SK-MEL-5 (cell line): ENCODE measurements around the gene NR2E3. TPM values are rescaled to one million over a fixed set of nuclear protein-coding genes. Genes with fewer than 3 reads are reported as not detected.

Experiments
- DNase-seq: peaks from one replicate; pipeline ENCODE4 v3.0.0-alpha.2; 2016; ENCODE audit warnings: low read depth, low spot score
- in situ Hi-C: cut with HindIII; loops from 2 replicates; pipeline ENCODE4 v1.10.0; 2016; ENCODE audit warnings: low sequenced_read_pairs, high pct_unique_total_duplicates, low pct_unique_long_range_greater_than_20kb
- total RNA-seq: library from RNA; depleted of rRNA; stranded (reverse); fragments of >200 nt; shearing (Covaris generic); gene quantifications from 2 replicates; pipeline ENCODE4 v1.2.3, GENCODE V29; 2014

NR2E3 gene
- total RNA-seq, 1 experiment from 2014 or later, result not detected

DNA sequence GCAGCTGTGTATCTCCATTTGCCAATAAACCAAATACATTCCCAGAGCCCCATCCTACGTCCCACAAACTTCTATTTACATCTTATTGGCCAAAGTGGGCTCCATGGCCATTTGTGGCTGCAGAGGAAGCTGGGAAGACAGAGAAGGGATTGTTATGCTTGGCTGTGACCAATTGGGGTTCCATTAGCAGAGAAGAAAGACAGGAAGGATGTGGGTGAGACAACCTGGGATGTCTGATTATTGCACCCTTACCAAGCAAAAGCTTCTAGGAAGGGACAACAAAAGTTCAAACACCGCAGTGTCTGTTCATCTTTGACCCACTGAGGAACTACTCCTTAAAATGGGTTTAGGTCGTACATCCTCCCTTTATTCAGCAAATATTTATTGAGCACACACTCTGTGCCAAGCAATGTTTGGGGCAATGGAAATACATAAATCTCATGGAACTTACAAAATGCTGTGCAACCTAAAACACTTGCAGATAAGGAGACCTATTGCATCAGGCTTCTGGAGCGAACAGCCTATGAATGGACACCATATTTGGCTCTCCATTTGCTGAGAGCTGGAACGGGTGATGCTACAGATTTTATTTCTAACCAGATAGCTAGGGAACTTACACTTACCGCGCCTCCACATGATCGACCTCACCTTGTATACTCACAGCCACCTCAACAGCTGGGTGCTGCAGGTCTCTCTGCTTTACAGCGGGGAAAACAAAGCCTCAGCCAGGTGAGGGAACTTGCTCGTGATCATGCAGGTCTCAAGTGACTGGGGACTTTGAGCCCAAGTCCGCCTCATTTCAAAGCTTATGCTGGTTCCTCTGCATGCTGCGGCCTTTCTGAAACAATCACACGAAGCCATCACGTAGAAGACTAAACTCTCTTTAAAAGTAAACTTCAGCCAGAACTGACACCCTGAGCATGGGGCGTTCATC is 21.4 kb upstream of the NR2E3 start:
- in situ Hi-C loops, result no loop called here
- DNase-seq, result no peak

DNA sequence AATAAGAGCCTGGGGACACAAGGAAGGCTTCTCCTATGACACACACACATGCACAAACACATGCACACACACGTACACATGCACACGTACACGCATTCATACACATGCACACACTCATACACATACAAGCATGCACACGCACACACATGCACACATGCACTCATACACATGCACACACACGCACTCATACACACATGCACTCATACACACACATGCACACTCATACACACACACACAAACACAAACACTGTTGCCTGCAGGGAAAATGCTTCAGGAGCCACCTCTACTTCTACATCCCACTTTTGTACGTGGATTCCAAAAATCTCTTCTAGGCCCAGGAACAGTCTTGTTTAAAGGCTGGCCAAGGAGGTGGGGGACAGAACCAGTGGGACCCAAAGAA is 20.7 kb upstream of the NR2E3 start:
- in situ Hi-C loops, result no loop called here
- no peak for DNase-seq

DNA sequence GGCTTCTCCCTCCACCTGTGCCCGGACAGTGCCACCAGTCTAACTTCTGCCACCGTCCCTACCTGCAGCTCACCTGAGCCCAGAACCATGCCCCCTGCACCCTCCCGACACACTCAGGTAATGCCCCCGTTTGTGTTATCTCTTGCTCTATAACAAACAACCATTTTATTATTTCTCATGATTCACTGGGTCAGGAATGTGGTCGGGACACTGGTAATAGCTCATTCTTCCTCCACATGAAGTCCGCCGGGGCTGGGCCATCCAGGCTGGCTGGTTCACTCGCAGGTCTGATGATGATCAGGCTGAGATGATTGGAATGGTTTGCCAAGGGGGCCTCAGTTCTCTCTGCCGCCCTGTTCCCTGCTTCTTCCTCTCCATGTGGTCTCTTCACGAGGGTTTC is 20.3 kb upstream of the NR2E3 start:
- no peak for DNase-seq
- in situ Hi-C loops, result no loop called here

DNA sequence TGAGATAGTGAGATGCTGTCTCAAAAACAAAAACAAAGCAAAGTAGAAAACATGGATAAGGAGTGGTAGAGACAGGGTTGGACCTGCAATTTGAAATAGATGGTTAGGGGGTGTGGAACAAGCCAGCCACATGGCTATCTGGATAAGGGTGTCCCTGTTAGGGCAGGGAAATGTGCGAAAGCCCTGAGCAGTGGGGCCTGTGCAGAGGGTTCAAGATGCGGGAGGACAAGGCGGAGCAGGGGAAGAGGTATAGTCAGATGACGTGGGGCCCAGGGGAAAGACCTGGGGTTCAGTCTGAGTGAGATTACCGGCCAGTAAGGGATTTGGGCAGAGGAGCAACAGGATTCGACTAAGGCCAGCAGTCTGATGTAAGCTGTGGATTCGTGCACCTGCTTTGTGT is 18.4 kb upstream of the NR2E3 start:
- no peak for DNase-seq
- in situ Hi-C loops, result no loop called here

DNA sequence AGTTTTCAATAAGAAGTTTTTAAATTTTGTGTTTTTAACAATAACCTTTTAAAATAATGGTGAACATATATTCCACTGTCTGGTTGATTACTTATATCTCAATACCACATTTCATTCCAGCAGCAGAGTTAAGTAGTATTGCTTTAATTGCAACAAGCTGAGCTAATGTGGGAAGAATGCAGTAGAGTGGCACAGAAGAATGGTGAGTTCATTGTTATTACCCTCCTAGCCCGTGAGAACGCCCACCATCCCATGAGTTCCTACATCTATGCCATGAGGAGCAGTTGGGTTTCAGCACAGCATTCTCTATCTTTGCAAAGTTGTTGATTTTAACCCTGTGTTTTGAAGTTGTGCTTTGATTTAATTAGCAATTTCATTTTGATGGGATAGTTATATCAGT is 17.8 kb upstream of the NR2E3 start:
- in situ Hi-C loops, result no loop called here
- DNase-seq, result no peak

DNA sequence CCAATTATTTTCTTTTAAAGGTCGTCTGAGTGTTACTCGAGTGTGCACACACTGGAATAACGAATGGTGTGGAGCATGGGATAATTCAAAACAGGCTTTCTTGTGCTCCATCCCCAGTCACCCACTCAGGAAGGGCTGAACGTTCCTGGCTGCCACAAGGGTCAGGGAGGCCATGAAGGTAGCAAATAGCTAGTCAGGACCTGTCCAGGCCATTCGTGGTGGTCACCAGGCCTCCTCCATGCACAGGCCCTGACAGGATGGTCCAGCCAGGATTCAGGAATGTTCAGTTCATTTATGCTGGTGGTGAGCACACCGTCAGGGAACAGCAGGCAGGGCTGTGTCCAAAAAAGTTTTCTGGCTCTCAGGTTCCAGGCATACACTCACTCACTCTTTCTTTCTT is 11.7 kb upstream of the NR2E3 start:
- no peak for DNase-seq

DNA sequence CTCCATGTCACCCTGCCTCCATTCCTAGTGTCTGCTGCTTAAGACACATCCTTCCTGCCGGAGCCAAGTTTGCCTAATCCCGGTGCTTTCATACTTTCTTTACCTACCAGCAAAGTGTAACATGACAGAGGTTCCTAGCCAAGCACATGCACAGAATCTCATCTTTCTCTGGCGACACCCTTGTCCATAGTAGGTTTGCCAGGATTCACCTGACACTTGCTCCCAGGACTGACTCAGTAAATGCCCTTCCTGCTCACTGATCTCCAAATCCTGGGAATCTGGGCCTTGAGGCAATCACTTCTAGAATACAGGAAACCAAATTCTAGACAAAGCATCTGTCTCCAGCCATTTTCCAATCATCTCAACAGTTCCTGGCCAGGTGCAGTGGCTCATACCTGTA is 10.2 kb upstream of the NR2E3 start:
- in situ Hi-C loops, result no loop called here
- DNase-seq, result no peak

More for the DNA sequence above, 11.7 kb upstream of the NR2E3 start:
- in situ Hi-C loops, result no loop called here

DNA sequence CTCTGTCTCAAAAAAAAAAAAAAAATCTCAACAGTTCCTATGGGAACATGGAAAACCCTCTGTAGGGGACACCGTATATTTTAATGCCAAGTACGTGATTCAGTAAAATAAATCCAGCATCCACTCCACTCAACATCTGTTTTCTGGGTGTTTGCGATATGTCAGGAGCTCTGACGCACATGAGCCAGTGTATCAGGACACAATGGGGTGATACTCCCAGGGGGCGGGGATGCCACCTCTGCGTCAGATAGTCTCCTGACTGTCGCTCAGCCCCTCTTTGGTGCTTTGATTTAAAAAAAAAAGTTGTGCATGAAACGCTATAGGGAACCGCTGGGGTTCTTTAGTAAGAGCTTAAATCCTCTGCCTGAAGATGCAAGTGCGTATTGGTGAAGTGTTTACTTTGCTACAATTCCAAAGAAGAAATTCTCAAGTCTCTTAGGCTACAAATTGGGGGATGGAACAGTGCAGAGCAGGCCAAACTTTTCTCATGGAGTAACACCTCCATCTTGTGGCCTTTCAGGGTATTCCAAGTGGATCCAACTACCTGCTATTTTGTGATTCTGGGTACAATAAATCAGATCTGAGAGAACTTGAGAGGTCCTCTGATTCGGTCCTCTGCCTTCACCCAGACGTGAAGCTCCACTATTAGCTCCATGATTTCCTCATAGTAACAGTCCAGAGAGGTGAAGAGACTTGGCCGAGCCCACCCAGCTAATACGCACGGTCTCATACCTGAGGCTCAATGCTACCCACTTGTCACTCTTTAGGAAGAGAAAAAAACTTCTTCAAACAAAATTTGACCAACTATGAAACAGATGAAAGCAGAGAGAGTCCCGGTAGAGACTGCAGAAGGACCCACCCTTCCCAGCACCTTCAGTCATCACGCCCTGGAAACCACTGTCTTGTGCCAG is 9.3 kb upstream of the NR2E3 start:
- in situ Hi-C loops, result no loop called here
- DNase-seq, result peak; percentile 76

DNA sequence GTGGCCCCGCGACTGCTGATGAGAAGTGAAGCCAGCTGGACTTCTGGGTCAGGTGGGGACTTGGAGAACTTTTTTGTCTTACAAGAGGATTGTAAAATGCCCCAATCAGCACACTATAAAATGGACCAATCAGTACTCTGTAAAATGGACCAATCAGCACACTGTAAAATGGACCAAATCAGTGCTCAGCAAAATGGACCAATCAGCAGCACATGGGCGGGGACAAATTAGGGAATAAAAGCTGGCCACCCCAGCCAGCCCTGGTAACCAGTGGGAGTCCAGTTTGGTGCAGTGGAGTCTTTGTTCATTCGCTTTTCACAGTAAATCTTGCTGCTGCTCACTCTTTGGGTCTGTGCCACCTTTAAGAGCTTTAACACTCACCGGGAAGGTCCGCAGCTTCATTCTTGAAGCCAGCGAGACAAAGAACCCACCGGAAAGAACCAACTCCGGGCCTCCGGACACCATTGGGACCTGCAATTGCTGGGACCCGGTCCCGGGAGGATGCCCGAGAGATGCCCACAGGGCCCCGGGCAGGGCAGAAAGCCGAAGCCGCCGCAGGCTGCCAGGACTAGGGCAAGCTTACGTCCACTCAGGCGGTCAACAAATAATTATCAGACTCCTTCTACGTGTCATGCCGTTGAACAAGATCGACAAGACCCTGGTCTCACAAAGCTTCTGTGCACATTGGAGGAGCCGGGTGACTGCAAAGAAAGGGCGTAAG is 8.3 kb upstream of the NR2E3 start:
- DNase-seq, result no peak
- in situ Hi-C loops, result no loop called here

DNA sequence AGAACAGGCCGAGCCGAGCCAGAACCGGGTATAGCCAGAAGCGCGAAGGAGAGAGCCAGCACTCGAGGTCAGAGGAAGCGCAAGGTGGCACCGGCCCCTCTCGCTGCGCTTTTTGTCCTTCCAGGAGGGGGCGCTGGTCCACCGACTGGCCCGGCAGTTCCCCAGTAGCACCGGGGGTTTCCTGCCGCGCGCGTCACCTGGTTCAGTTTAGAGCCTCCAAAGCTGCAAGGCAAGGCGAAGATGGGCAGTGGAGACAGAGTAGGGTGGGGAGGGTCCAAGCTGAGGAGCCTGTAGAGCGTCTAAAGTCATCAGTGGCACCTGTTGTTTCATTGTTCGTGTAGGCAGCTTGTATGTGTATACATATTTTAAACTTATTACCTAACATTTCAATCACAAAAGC is 7.6 kb upstream of the NR2E3 start:
- in situ Hi-C loops, result no loop called here

DNA sequence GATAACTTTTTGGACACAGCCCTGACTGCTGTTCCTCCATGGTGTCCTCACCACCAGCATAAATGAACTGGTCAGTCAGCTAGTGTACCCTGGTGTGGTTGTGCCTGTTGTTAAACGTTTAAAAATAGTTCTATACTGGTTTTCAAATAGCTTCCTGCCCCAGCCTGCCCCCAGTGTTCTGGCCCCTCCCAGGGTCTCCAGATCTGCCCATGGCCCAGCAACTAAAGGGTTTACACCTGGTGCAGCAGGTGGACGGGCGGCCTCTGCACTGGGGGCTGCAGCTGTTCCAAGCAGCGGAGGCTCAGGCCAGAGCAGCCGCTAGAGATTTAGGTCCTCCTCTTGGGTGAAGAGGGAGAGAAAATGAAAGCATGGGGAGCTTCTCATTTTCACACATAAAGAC is 6.1 kb upstream of the NR2E3 start:
- in situ Hi-C loops, result no loop called here
- DNase-seq, result no peak

More for the DNA sequence above, 7.6 kb upstream of the NR2E3 start:
- no peak for DNase-seq

DNA sequence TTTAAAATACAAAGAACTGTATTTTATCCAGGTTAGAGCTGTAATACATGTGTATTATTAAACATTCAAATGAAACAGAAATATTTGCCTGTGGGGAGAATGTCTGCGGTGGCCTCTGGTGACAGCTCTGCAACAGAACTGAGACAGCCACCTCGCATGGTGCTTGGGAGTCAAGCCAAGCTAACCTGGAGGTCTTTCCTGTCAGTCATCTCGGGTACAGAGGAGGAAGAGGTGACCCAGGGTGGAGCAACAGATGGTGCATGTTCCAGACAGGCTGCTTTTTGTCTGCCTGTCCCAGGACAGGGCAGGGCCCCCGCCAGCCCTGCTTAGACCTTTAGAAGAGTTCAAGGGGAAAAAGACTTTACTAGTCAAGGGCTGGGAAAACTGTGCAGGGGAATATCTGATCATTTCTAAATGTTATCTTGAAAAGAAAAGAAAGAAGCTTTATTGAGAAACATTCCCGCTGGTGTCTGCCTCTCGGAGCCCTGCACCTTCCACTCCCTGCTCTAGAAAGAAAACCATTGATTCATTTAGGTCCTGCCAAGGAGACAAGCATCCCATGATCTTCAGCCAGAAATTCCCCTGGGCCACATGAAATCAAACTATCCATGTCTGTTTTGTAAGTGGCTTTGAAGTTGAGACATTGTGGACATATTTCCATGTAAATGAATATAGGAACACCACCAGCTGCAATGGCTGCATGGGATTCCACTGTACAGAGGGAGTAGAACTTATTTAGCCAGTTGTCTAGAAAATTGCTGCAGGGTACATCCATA is 5.5 kb upstream of the NR2E3 start:
- peak; percentile 97 for DNase-seq
- in situ Hi-C loops, result no loop called here

DNA sequence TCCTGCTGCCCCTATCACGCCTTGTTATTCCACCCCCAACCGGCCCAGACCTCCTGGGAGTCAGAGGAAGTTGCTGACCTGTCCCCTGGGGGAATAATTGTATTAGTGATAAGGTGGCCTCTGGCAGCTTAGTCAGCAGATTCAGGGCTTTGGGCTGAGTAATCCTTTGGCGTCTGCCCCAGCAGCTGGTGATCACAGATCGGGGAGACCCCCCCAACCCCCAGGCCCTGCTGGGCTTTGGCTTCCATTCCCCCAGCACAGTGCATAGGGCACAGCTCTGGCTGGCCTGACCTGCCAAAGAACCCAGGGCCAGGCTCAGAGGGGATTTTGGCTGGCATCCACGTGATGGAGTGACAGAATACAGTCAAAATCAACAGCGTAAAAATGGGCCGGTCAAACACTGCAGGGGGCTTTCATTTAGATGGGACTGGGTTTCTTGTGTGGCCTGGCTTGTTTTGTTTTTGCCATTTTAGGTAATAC is 3.9 kb upstream of the NR2E3 start:
- in situ Hi-C loops, result no loop called here
- peak; percentile 8 for DNase-seq

DNA sequence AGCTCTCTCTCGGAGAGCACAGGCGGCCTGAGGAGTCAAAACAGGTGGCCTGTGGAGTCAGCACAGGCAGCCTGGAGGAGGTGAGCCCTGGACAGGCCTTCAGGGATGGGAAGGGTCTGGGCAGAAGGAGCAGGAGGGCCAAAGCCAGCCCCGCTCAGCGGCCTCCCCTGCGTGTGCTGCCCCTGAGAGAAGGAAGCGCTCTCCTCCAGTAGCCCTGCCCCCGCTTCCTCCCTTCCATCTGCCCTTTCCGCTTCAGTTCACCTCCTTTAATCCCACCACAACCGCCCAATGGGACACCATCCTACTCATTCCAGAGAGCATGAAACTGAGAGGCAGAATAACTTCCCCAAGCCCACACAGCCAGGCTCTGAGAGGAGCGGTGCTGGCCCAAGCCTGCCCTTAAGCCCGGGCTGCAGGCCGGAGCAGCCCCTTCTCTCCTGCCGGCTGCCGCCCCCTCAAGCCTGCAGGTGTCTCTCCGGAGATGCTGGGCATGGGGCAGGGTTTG is 3.2 kb upstream of the NR2E3 start:
- no peak for DNase-seq
- in situ Hi-C loops, result no loop called here

DNA sequence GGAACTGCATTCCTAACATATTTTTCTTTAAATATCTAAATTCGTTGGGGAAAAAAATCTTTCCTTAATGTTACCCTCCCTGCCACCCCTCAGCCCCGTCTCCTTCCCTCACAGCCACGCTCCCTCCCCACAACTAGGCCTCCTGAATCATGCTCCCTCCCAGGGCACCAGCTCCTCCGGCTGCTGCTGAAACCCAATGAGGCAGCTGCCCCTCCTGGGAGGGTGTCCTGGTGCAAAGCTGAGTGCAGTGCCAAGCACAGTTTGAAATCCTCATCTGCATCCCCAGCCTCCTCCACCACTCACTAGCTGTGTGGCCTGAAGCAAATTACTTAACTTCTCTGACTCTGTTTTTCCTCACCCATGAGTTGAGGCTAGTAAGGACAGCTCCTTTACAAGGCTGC is 2.7 kb upstream of the NR2E3 start:
- no peak for DNase-seq
- in situ Hi-C loops, result no loop called here

DNA sequence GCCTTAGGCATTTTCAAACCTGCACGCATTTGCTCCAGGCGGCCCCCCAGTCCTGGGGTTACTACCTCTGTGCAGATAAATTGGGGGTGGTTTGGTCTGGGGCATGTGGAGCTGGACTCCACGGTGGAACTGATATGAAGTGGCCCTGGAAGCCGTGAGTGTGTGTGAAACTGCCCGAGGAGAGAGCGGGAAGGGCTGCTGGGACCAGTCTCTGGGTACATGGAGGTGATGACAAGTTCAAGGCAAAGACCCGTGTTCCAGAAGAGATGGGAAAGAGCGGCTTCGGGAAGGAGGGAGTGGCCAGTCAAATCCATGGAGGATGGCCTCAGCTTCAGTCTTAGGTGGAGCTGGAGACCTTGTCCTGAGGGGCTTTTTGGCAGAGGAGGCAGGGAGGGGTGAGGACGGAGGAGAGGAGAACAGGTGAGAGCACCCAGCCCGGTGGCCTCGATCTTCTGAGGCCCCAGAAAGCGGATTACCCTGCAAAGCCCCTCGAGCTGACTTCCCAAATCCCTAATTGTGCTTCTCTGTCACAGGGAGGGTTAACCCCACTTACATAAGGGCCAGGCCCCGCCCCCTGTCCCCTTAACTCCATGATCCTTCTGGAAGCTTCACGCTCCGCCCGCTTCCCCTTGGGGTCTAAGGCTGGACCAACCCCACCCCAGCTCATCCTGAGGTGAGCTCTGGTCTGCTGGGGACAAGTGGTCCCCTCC is 1.9 kb upstream of the NR2E3 start:
- in situ Hi-C loops, result no loop called here
- DNase-seq, result no peak
